IPS-15b (cell line): ENCODE measurements around the gene NDUFS8.

Source experiments
- H3K27me3 ChIP-seq: one replicate; pipeline ENCODE4 v1.6.1; 2013; ENCODE audit warnings: low read length; ENCODE audit not compliant: control insufficient read depth, insufficient read depth
- H3K36me3 ChIP-seq: one replicate; pipeline ENCODE4 v1.6.1; 2013; ENCODE audit warnings: low read length; ENCODE audit not compliant: control insufficient read depth, insufficient read depth
- H3K4me1 ChIP-seq: one replicate; pipeline ENCODE4 v1.6.1; 2013; ENCODE audit warnings: mild to moderate bottlenecking, low read length; ENCODE audit not compliant: control insufficient read depth, insufficient read depth
- H3K4me3 ChIP-seq: one replicate; pipeline ENCODE4 v1.5.1; 2013; ENCODE audit warnings: low read depth, low read length
- H3K9ac ChIP-seq: one replicate; pipeline ENCODE4 v1.6.1; 2013; ENCODE audit warnings: low read depth, mild to moderate bottlenecking, low read length
- H3K9me3 ChIP-seq: one replicate; pipeline ENCODE4 v1.6.1; 2013; ENCODE audit warnings: mild to moderate bottlenecking, low read length; ENCODE audit not compliant: control insufficient read depth, insufficient read depth

Gene NDUFS8

GRCh38 chr11:68006606-68007166 lies 23.8 kb upstream of the NDUFS8 start:
- peaks cover 2% of the 10 kb centered on the region for H3K4me1 ChIP-seq
- no peaks in the 10 kb centered on the region for H3K27me3 ChIP-seq
- H3K9me3 ChIP-seq = no peaks in the 10 kb centered on the region
- no peak overlapping the region for H3K4me3 ChIP-seq
- H3K36me3 ChIP-seq = no peaks in the 10 kb centered on the region
- H3K9ac ChIP-seq = peak overlapping the region; percentile 12

GRCh38 chr11:68007498-68008380 lies 22.7 kb upstream of the NDUFS8 start:
- Histone ChIP-seq H3K9me3 (no peaks in the 10 kb centered on the region), H3K4me1 (peaks cover 2% of the 10 kb centered on the region), H3K4me3 (no peak overlapping the region), H3K9ac (no peak overlapping the region), H3K36me3 (no peaks in the 10 kb centered on the region), H3K27me3 (no peaks in the 10 kb centered on the region)

DNA sequence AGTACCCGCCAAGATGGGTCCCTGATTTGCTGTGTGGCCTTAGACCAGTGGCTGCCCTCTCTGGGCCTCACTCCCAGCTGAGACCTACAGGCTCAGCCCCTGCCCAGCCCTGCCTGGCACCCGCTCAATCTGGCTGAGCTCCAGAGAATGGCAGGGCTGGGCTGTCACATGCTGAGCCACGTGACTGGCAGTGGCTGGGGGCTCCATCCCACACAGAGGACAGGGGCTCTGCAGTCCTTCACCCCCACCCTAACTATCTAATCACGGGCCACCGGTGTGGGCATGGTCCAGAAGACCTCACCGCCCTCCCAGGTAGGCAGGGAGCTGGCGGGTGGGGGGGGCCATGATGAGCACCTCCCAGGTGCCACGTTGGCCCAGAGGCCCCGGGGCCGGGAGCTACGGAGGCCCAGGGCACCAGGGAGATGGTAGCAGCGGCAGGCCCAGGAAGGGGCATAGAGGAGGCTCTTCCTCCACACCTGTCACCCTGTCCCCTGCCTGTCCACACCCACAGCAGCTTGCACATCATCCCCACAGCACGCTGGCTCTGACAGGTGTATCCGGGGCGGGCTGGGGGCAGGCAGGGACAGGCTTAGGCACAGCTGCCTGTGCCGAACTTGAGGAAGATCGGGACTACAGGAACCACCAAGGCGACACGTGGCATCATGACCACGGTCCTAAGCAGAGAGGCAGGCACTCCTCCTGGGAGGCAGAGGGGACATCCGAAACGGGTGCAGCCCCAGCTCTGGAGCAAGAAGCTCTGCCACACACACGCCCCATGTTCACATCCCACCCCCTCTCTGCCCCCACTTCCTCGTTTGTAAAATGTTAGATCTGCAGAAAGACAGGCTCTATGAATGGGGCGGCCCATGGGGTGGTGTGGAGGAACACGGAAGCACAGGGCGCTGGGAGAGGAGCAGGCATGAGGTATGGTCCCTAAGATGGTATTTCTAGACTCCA lies 21.8 kb upstream of the NDUFS8 start:
- Histone ChIP-seq H3K27me3 (no peaks in the 10 kb centered on the region), H3K4me1 (peaks cover 2% of the 10 kb centered on the region), H3K36me3 (no peaks in the 10 kb centered on the region), H3K9me3 (no peaks in the 10 kb centered on the region), H3K4me3 (no peak overlapping the region), H3K9ac (no peak overlapping the region)

DNA sequence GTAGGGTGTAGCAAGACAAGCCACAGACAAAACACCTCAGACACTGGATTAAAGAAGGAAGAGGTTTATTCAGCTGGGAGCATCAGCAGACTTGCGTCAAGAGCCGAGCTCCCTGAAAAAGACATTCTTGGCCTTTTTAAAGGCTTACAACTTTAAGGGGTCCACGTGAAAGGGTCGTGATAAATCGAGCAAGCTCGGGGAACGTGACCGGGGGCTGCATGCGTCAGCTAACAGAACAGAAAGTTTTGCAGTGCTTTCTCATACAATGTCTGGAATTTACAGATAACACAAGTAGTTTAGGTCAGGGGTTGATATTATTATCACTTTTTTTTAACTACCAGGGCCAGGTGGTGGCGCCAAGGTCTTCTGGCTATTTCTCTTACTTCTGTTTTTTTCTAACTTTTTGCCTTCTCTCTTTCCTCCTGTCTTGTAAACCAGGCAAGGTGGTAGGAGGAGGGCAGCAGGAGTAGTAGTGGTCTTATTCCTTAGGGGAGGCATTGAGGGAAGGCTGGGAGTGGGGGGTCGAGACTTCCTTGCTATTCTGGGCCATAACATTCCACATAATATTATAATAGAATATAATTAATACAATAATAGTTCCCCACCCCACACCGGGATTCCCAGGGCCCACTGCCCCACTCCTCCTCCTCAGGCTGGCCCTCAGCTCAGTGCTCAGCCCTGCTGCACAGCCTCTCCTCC lies 20.9 kb upstream of the NDUFS8 start:
- no peak overlapping the region for H3K9ac ChIP-seq
- no peaks in the 10 kb centered on the region for H3K27me3 ChIP-seq
- no peak overlapping the region for H3K4me3 ChIP-seq
- H3K9me3 ChIP-seq = no peaks in the 10 kb centered on the region
- no peaks in the 10 kb centered on the region for H3K36me3 ChIP-seq
- H3K4me1 ChIP-seq = no peaks in the 10 kb centered on the region

- H3K36me3 ChIP-seq = no peaks in the 10 kb centered on the region
- H3K4me1 ChIP-seq = no peaks in the 10 kb centered on the region
- H3K9me3 ChIP-seq = no peaks in the 10 kb centered on the region
- no peak within 1 kb of the TSS for H3K4me3 ChIP-seq
- H3K9ac ChIP-seq = no peak within 1 kb of the TSS
- no peaks in the 10 kb centered on the region for H3K27me3 ChIP-seq
These were observed 20.1 kb upstream of the NDUFS8 start, which contains the start of gene ALDH3B1 for GRCh38 chr11:68010090-68011041. Gene ALDH3B1, plus strand, starts transcription at chr11:68010327. Its CDS starts 4,971 bp downstream, at chr11:68015298.

GRCh38 chr11:68011051-68011943 lies 19.2 kb upstream of the NDUFS8 start:
- Histone ChIP-seq H3K36me3 (no peaks in the 10 kb centered on the region), H3K4me1 (no peaks in the 10 kb centered on the region), H3K9ac (no peak overlapping the region), H3K27me3 (no peaks in the 10 kb centered on the region), H3K9me3 (no peaks in the 10 kb centered on the region), H3K4me3 (no peak overlapping the region)

DNA sequence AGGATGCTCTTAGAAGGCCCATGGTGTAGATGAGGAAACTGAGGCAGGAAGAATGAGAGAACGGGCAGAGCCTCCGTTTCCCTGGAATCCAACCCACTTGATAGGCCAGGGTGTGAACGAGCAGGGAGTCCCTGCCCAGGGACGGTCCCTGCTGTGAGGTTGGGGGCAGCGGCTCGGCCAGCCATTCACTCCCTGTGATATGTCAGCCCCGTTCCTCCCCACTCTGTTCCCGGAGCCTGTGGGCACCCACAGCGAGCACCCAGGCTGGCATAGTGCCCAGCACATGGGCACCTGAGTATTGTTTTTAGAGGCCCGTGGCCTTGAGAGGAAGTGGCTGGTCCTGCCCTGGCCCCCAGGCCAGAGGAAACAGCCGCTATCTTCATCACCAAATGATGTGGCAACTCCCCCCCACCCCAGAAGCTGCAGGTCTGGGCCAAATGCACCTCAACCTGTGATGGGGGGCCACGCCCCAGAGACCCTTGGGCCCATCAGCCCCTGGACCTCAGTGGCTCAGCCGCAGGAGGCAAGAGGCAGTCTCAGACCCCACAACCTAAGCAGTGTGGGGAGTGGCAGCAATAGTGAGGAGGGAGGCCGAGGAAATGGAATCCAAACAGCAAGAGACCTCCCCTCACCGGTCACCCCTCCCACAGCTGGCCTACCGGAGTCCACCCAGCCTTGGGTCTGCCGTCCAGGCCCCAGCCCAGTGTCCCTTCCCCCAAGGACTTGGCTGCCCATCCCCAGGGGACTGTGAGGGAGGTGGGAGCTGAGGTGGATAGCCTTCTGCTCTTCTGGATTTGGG lies 18.2 kb upstream of the NDUFS8 start:
- H3K9ac ChIP-seq = no peak overlapping the region

GRCh38 chr11:68012843-68013610 lies 17.5 kb upstream of the NDUFS8 start:
- no peaks in the 10 kb centered on the region for H3K36me3 ChIP-seq
- no peaks in the 10 kb centered on the region for H3K9me3 ChIP-seq
- H3K4me3 ChIP-seq = no peak overlapping the region
- no peaks in the 10 kb centered on the region for H3K27me3 ChIP-seq
- no peak overlapping the region for H3K9ac ChIP-seq
- no peaks in the 10 kb centered on the region for H3K4me1 ChIP-seq

More for the DNA sequence above, 18.2 kb upstream of the NDUFS8 start:
- H3K27me3 ChIP-seq = no peaks in the 10 kb centered on the region
- no peaks in the 10 kb centered on the region for H3K36me3 ChIP-seq
- H3K4me1 ChIP-seq = no peaks in the 10 kb centered on the region
- H3K9me3 ChIP-seq = no peaks in the 10 kb centered on the region
- H3K4me3 ChIP-seq = no peak overlapping the region

- Histone ChIP-seq H3K9me3 (no peaks in the 10 kb centered on the region), H3K36me3 (no peaks in the 10 kb centered on the region), H3K4me3 (no peak overlapping the region), H3K27me3 (no peaks in the 10 kb centered on the region), H3K9ac (no peak overlapping the region), H3K4me1 (no peaks in the 10 kb centered on the region)
These were observed 16.8 kb upstream of the NDUFS8 start for GRCh38 chr11:68013611-68014156.
